GM23248 (cell line): ENCODE results near the gene GPR35.

Experiments used
- EZH2 ChIP-seq: fragments of 200-600 bp; sonication (generic); IDR thresholded peaks from 2 replicates; pipeline ENCODE4 v1.6.1; 2018; ENCODE audit warnings: antibody characterized with exemption, mild to moderate bottlenecking; ENCODE audit not compliant: insufficient read depth, poor library complexity, severe bottlenecking
- EZH2phosphoT487 ChIP-seq: fragments of 200-600 bp; sonication (generic); IDR thresholded peaks from 2 replicates; pipeline ENCODE4 v1.6.1; 2018; ENCODE audit warnings: antibody characterized with exemption, moderate library complexity, mild to moderate bottlenecking, low read depth; ENCODE audit not compliant: insufficient read depth

DNA sequence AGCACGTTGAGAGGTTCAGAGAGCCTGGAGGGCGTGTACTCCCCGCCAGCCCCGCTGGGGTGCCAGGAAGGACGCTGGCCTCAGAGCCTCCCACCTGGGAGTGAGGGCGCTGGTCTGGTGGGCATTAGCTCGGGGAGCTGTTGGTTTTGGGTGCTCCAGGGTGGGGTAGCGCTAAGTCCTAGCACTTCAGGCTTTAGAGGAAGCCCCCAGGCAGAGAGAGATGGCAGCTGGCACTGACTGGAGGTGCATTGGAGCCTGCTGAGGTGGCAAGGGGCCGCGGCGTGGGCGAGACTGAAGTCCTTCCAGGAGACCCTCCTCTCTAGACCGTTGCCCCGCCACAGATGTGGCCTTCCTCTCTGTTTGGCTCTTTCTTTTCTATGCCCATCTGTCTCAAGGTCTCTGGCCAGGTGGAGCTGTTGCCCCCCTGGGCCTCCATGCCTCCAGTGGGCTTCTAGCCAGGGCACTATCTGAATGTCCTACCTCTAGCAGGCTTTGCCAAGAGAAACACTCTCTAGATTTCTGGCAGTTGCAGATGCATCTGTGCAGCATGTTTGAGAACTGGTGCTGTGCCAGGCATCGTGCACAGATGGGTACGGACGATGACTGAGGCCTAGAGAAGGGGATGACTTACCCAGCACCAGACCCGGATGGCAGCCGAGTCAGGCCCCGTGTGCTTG, 32.1 kb upstream of the GPR35 start:
- TF ChIP-seq EZH2 (no peak), EZH2phosphoT487 (no peak)
